ENCODE data around the gene PPP6R2.
"Not testable (repeated sequence)": the region's sequence is repeated elsewhere in the genome, so short reads cannot be mapped to it uniquely, and the experiment has no call there.

PPP6R2 gene

DNA sequence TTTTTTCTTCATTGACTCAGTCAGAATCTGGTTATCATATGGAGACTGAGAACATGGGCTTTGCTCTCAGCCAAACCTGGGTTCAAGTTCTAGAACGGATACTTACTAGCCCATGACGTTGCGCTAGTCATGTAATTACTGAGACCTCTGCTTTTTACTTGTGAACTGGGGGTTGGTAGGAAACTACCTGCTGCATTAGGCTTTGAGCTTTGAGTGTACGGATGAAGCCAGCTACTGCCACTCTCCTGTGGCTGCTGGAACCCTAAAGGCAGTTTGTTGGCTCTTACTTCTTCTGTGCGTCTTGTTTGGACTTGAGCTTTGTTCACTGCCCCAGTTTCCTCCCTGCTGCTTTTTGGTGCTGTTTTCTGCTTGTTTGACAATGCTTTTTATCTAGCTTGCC lies 18.1 kb downstream of the PPP6R2 start:
- H3K4me1 ChIP-seq (ENCODE audit: insufficient read depth, low read length, severe bottlenecking): no peaks in the 10 kb centered on the region
- no peaks in the 10 kb centered on the region for H4K20me1 ChIP-seq (ENCODE audit: insufficient read depth, low read length)
- no peak overlapping the region for H3K9ac ChIP-seq (ENCODE audit: low read length)
- TF ChIP-seq EZH2 (IDR thresholded peaks at IDR 0.05; ENCODE audit: borderline replicate concordance, low read length): no peak
- TF ChIP-seq, protein P1, sequence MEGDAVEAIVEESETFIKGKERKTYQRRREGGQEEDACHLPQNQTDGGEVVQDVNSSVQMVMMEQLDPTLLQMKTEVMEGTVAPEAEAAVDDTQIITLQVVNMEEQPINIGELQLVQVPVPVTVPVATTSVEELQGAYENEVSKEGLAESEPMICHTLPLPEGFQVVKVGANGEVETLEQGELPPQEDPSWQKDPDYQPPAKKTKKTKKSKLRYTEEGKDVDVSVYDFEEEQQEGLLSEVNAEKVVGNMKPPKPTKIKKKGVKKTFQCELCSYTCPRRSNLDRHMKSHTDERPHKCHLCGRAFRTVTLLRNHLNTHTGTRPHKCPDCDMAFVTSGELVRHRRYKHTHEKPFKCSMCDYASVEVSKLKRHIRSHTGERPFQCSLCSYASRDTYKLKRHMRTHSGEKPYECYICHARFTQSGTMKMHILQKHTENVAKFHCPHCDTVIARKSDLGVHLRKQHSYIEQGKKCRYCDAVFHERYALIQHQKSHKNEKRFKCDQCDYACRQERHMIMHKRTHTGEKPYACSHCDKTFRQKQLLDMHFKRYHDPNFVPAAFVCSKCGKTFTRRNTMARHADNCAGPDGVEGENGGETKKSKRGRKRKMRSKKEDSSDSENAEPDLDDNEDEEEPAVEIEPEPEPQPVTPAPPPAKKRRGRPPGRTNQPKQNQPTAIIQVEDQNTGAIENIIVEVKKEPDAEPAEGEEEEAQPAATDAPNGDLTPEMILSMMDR (IDR thresholded peaks at IDR 0.05; ENCODE audit: low read length): no peak
- H3K9me3 ChIP-seq (ENCODE audit: low read length): no peaks in the 10 kb centered on the region
- H3K4me3 ChIP-seq (ENCODE audit: low read depth, low read length, poor library complexity, severe bottlenecking): no peak overlapping the region
- peaks cover 88% of the 10 kb centered on the region for H3K79me2 ChIP-seq (ENCODE audit: insufficient read depth, low read length)
- H3K4me2 ChIP-seq (ENCODE audit: low read length): no peak overlapping the region
- H3K36me3 ChIP-seq (ENCODE audit: insufficient read depth, low read length): peaks cover 37% of the 10 kb centered on the region
- H3K9me2 ChIP-seq (ENCODE audit: low read depth, low read length): no peaks in the 10 kb centered on the region
- H2AFZ ChIP-seq (ENCODE audit: low read length): no peak overlapping the region
- no peak overlapping the region for H3K27ac ChIP-seq (ENCODE audit: low read depth, low read length, poor library complexity, severe bottlenecking)
- no peaks in the 10 kb centered on the region for H3K27me3 ChIP-seq (ENCODE audit: insufficient read depth, low read length)
- no peaks in the 10 kb centered on the region for H3F3A ChIP-seq (ENCODE audit: insufficient read depth, low read length)

GRCh38 chr22:50361688-50362087 lies 18.6 kb downstream of the PPP6R2 start:
- H3K79me2 ChIP-seq (ENCODE audit: insufficient read depth, low read length): peaks cover 87% of the 10 kb centered on the region
- H2AFZ ChIP-seq (ENCODE audit: low read length): no peak overlapping the region
- H3K4me2 ChIP-seq (ENCODE audit: low read length): no peak overlapping the region
- no peaks in the 10 kb centered on the region for H3F3A ChIP-seq (ENCODE audit: insufficient read depth, low read length)
- no peak overlapping the region for H3K4me3 ChIP-seq (ENCODE audit: low read depth, low read length, poor library complexity, severe bottlenecking)
- no peaks in the 10 kb centered on the region for H4K20me1 ChIP-seq (ENCODE audit: insufficient read depth, low read length)
- H3K4me1 ChIP-seq (ENCODE audit: insufficient read depth, low read length, severe bottlenecking): no peaks in the 10 kb centered on the region
- peaks cover 33% of the 10 kb centered on the region for H3K36me3 ChIP-seq (ENCODE audit: insufficient read depth, low read length)
- H3K27me3 ChIP-seq (ENCODE audit: insufficient read depth, low read length): no peaks in the 10 kb centered on the region
- no peak overlapping the region for H3K27ac ChIP-seq (ENCODE audit: low read depth, low read length, poor library complexity, severe bottlenecking)
- H3K9me3 ChIP-seq (ENCODE audit: low read length): no peaks in the 10 kb centered on the region
- TF ChIP-seq EZH2 (IDR thresholded peaks at IDR 0.05; ENCODE audit: borderline replicate concordance, low read length): no peak
- TF ChIP-seq, protein P1 (IDR thresholded peaks at IDR 0.05; ENCODE audit: low read length): no peak
- H3K9ac ChIP-seq (ENCODE audit: low read length): no peak overlapping the region
- no peaks in the 10 kb centered on the region for H3K9me2 ChIP-seq (ENCODE audit: low read depth, low read length)

- H3K9me3 ChIP-seq (ENCODE audit: low read length): no peaks in the 10 kb centered on the region
- peaks cover 42% of the 10 kb centered on the region for H3K36me3 ChIP-seq (ENCODE audit: insufficient read depth, low read length)
- H3K79me2 ChIP-seq (ENCODE audit: insufficient read depth, low read length): peaks cover 83% of the 10 kb centered on the region
- H3K9ac ChIP-seq (ENCODE audit: low read length): no peak overlapping the region
- H2AFZ ChIP-seq (ENCODE audit: low read length): no peak overlapping the region
- no peaks in the 10 kb centered on the region for H3F3A ChIP-seq (ENCODE audit: insufficient read depth, low read length)
- no peaks in the 10 kb centered on the region for H3K4me1 ChIP-seq (ENCODE audit: insufficient read depth, low read length, severe bottlenecking)
- no peak for TF ChIP-seq EZH2 (IDR thresholded peaks at IDR 0.05; ENCODE audit: borderline replicate concordance, low read length)
- TF ChIP-seq, protein P1 (IDR thresholded peaks at IDR 0.05; ENCODE audit: low read length): no peak
- H4K20me1 ChIP-seq (ENCODE audit: insufficient read depth, low read length): no peaks in the 10 kb centered on the region
- no peaks in the 10 kb centered on the region for H3K9me2 ChIP-seq (ENCODE audit: low read depth, low read length)
- H3K4me2 ChIP-seq (ENCODE audit: low read length): no peak overlapping the region
- no peak overlapping the region for H3K4me3 ChIP-seq (ENCODE audit: low read depth, low read length, poor library complexity, severe bottlenecking)
- H3K27me3 ChIP-seq (ENCODE audit: insufficient read depth, low read length): no peaks in the 10 kb centered on the region
- no peak overlapping the region for H3K27ac ChIP-seq (ENCODE audit: low read depth, low read length, poor library complexity, severe bottlenecking)
Observed at GRCh38 chr22:50363166-50363802, 20.2 kb downstream of the PPP6R2 start.

GRCh38 chr22:50363803-50364194 lies 20.7 kb downstream of the PPP6R2 start:
- Histone ChIP-seq H3K36me3 (ENCODE audit: insufficient read depth, low read length) (peaks cover 42% of the 10 kb centered on the region), H3K79me2 (ENCODE audit: insufficient read depth, low read length) (peaks cover 79% of the 10 kb centered on the region)
- H3K9me2 ChIP-seq (ENCODE audit: low read depth, low read length); H3K9ac ChIP-seq (ENCODE audit: low read length); H3K4me2 ChIP-seq (ENCODE audit: low read length); H3K4me1 ChIP-seq (ENCODE audit: insufficient read depth, low read length, severe bottlenecking); H3F3A ChIP-seq (ENCODE audit: insufficient read depth, low read length); H2AFZ ChIP-seq (ENCODE audit: low read length); H4K20me1 ChIP-seq (ENCODE audit: insufficient read depth, low read length); H3K27me3 ChIP-seq (ENCODE audit: insufficient read depth, low read length); H3K27ac ChIP-seq (ENCODE audit: low read depth, low read length, poor library complexity, severe bottlenecking); H3K4me3 ChIP-seq (ENCODE audit: low read depth, low read length, poor library complexity, severe bottlenecking); H3K9me3 ChIP-seq (ENCODE audit: low read length): not testable (repeated sequence)

All from OCI-LY1 (cell line).